SK-N-SH (cell line): ENCODE results near the gene FAM76A. TPM values are rescaled to one million over a fixed set of nuclear protein-coding genes. Genes with fewer than 3 reads are reported as not detected.

Source experiments
- CTCF ChIA-PET: fragments of 300-600, 350-600 bp; formaldehyde crosslinking; extraction: SDS; loops from one replicate; lab custom pipeline; 2021; lab: Yijun Ruan, JAX
- POLR2A ChIA-PET: fragments of 350-600 bp; sonication (Branson Sonifier 250); formaldehyde crosslinking; extraction: SDS; loops from one replicate; lab custom pipeline; 2020; ENCODE audit warnings: antibody characterized with exemption, inconsistent platforms; lab: Yijun Ruan, JAX
- DNase-seq: peaks from one replicate; pipeline ENCODE4 v3.0.0; 2012
- H2AFZ ChIP-seq: fragments of 200-600 bp; sonication (generic); 2 replicates; pipeline ENCODE4 v1.8.1; 2016; ENCODE audit warnings: antibody characterized with exemption, mild to moderate bottlenecking, low read depth
- H3F3A ChIP-seq: fragments of 200-600 bp; sonication (generic); replicated peaks from 2 replicates; pipeline ENCODE3; 2016; ENCODE audit warnings: antibody characterized with exemption, mild to moderate bottlenecking; ENCODE audit not compliant: insufficient read depth
- H3K27ac ChIP-seq, 2 experiments: fragments of 200-500 bp in 1 of 2; fragments of 200-600 bp in 1 of 2; sonication (Bioruptor generic) in 1 of 2; sonication (generic), shearing (Covaris generic) in 1 of 2; 2 replicates each; pipeline versions ENCODE4 v1.5.1 to v1.6.1; 2014 to 2016; ENCODE audit warnings: low read depth in 2 of 2, inconsistent platforms in 1 of 2, low read length in 1 of 2, mild to moderate bottlenecking in 1 of 2, mixed read lengths in 1 of 2
- H3K27me3 ChIP-seq: fragments of 200-600 bp; sonication (generic), shearing (Covaris generic); 2 replicates; pipeline ENCODE4 v1.6.1; 2016; ENCODE audit warnings: mixed run types; ENCODE audit not compliant: insufficient read depth
- H3K36me3 ChIP-seq, 2 experiments: fragments of 200-500 bp in 1 of 2; fragments of 200-600 bp in 1 of 2; sonication (Bioruptor generic) in 1 of 2; sonication (generic) in 1 of 2; replicated peaks in 1 of 2; 2 replicates each; pipeline versions ENCODE3 to v1.5.1; 2014 to 2016; ENCODE audit warnings: low read length in 1 of 2, mild to moderate bottlenecking in 1 of 2; ENCODE audit not compliant: insufficient read depth in 2 of 2, control insufficient read depth in 1 of 2
- H3K4me1 ChIP-seq, 2 experiments: fragments of 200-500 bp in 1 of 2; fragments of 200-600 bp in 1 of 2; sonication (Bioruptor generic) in 1 of 2; sonication (generic), shearing (Covaris generic) in 1 of 2; 2 replicates each; pipeline versions ENCODE4 v1.5.1 to v1.6.1; 2014 to 2016; ENCODE audit warnings: low read depth in 1 of 2, low read length in 1 of 2, mixed run types in 1 of 2; ENCODE audit not compliant: insufficient read depth in 2 of 2, control insufficient read depth in 1 of 2
- H3K4me2 ChIP-seq: fragments of 200-600 bp; sonication (generic), shearing (Covaris generic); 2 replicates; pipeline ENCODE4 v1.6.1; 2017; ENCODE audit warnings: mixed run types
- H3K4me3 ChIP-seq, 2 experiments: fragments of 200-500 bp in 1 of 2; fragments of 200-600 bp in 1 of 2; sonication (Bioruptor generic) in 1 of 2; sonication (generic), shearing (Covaris generic) in 1 of 2; 2 replicates each; pipeline versions ENCODE4 v1.5.1 to v1.8.1; 2014 to 2016; ENCODE audit warnings: low read depth in 2 of 2, inconsistent platforms in 1 of 2, low read length in 1 of 2, mild to moderate bottlenecking in 1 of 2, mixed read lengths in 1 of 2, moderate library complexity in 1 of 2
- H3K79me2 ChIP-seq: fragments of 200-600 bp; sonication (generic); 2 replicates; pipeline ENCODE4 v1.8.1; 2017; ENCODE audit warnings: mild to moderate bottlenecking; ENCODE audit not compliant: insufficient read depth
- H3K9ac ChIP-seq: fragments of 200-600 bp; sonication (generic); 2 replicates; pipeline ENCODE4 v1.6.1; 2017; ENCODE audit warnings: mixed run types
- H3K9me2 ChIP-seq: fragments of 200-600 bp; sonication (generic); 2 replicates; pipeline ENCODE4 v1.6.1; 2017; ENCODE audit warnings: mixed run types
- H3K9me3 ChIP-seq: fragments of 200-600 bp; sonication (generic); 2 replicates; pipeline ENCODE4 v1.6.1; 2017; ENCODE audit warnings: mixed run types, mild to moderate bottlenecking, moderate library complexity
- H4K20me1 ChIP-seq: fragments of 200-600 bp; sonication (generic); 2 replicates; pipeline ENCODE4 v1.6.1; 2017; ENCODE audit warnings: mild to moderate bottlenecking, mixed run types; ENCODE audit not compliant: insufficient read depth
- ELF1 ChIP-seq: IDR thresholded peaks from 2 replicates; pipeline ENCODE4 v1.4.0; 2012
- GATA2 ChIP-seq: sonication (generic); formaldehyde crosslinking; IDR thresholded peaks from 2 replicates; pipeline ENCODE4 v1.5.0; 2020; ENCODE audit warnings: mild to moderate bottlenecking, missing genetic modification reagents
- MXI1 ChIP-seq: IDR thresholded peaks from 2 replicates; pipeline ENCODE4 v1.6.1; 2012; ENCODE audit warnings: mild to moderate bottlenecking, low read depth, low read length, improper control_type of control experiment
- PBX3 ChIP-seq: IDR thresholded peaks from 2 replicates; pipeline ENCODE4; 2012
- SMC3 ChIP-seq: IDR thresholded peaks from 2 replicates; pipeline ENCODE4 v1.6.1; 2012; ENCODE audit warnings: low read depth, low read length, improper control_type of control experiment
- YY1 ChIP-seq: IDR thresholded peaks from 2 replicates; pipeline ENCODE4 v1.4.0; 2012; ENCODE audit warnings: low read depth, mild to moderate bottlenecking
- WGBS: methylation state at CpG from one replicate; pipeline ENCODE4 v1.1.6; 2017; ENCODE audit warnings: low lambda C conversion rate; 5-methylcytosine and 5-hydroxymethylcytosine counted together
- polyA plus RNA-seq, 3 experiments: library from polyadenylated mRNA; depleted of rRNA; stranded (reverse); fragments of >200 nt; gene quantifications; 2 replicates each; pipeline ENCODE4 v1.2.3, GENCODE V29; 2012
- TF ChIP-seq, protein P1 (sequence below): IDR thresholded peaks from 2 replicates; pipeline ENCODE4 v1.6.1; 2012; ENCODE audit warnings: mild to moderate bottlenecking, low read depth, low read length, moderate library complexity
- TF ChIP-seq, protein P2 (sequence below): IDR thresholded peaks from 2 replicates; pipeline ENCODE4 v1.4.0; 2012; ENCODE audit warnings: low read depth, borderline replicate concordance

FAM76A gene
- polyA plus RNA-seq, 1 of the 3 experiments (the other 2 are of a cell fraction) = 2.9 TPM

DNA sequence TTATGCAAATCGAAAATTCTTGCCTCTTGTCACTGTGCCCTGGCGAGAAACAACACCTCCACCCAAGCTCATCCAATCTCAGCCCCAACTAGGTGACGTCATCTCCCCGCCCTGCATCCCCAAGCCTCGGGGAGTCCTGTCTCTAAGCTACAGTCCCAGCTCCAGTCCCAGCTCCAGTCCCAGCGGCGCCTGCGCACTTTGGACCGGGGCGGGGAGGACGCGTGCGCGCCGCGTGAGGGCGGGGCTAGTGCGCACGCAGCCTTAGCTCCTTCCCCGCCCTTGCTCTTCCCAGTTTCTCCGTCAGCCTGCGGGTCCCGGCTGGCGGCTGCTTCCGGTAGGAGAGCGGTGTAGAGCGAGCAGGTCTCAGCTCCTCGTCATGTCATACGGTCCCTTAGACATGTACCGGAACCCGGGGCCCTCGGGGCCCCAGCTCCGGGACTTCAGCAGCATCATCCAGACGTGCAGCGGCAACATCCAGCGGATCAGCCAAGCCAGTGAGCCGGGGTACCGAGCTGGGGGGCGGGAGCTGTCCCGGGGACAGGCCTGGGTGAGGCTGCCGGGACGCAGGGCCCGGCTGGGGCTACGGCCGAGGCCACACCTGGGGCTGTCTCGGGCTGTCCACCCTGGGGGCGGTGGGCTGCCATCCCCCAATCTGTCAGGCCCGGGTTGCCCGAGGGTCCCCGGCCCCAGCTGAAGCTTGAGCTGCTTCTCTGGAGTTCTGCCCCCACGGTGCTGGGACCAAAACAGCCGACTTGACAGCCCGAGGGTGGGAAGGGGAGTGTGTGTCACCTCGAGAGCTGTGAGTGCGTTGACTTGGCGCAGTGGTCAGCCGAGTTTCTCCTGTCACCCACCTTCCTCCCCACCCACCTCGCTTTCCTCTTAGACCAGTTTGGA is 47.4 kb downstream of the FAM76A start, which contains the start of gene STX12 (continued):
- TF ChIP-seq, protein P1, sequence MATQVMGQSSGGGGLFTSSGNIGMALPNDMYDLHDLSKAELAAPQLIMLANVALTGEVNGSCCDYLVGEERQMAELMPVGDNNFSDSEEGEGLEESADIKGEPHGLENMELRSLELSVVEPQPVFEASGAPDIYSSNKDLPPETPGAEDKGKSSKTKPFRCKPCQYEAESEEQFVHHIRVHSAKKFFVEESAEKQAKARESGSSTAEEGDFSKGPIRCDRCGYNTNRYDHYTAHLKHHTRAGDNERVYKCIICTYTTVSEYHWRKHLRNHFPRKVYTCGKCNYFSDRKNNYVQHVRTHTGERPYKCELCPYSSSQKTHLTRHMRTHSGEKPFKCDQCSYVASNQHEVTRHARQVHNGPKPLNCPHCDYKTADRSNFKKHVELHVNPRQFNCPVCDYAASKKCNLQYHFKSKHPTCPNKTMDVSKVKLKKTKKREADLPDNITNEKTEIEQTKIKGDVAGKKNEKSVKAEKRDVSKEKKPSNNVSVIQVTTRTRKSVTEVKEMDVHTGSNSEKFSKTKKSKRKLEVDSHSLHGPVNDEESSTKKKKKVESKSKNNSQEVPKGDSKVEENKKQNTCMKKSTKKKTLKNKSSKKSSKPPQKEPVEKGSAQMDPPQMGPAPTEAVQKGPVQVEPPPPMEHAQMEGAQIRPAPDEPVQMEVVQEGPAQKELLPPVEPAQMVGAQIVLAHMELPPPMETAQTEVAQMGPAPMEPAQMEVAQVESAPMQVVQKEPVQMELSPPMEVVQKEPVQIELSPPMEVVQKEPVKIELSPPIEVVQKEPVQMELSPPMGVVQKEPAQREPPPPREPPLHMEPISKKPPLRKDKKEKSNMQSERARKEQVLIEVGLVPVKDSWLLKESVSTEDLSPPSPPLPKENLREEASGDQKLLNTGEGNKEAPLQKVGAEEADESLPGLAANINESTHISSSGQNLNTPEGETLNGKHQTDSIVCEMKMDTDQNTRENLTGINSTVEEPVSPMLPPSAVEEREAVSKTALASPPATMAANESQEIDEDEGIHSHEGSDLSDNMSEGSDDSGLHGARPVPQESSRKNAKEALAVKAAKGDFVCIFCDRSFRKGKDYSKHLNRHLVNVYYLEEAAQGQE = no peak
- no peak for TF ChIP-seq YY1
- TF ChIP-seq PBX3 = no peak
- TF ChIP-seq, protein P2, sequence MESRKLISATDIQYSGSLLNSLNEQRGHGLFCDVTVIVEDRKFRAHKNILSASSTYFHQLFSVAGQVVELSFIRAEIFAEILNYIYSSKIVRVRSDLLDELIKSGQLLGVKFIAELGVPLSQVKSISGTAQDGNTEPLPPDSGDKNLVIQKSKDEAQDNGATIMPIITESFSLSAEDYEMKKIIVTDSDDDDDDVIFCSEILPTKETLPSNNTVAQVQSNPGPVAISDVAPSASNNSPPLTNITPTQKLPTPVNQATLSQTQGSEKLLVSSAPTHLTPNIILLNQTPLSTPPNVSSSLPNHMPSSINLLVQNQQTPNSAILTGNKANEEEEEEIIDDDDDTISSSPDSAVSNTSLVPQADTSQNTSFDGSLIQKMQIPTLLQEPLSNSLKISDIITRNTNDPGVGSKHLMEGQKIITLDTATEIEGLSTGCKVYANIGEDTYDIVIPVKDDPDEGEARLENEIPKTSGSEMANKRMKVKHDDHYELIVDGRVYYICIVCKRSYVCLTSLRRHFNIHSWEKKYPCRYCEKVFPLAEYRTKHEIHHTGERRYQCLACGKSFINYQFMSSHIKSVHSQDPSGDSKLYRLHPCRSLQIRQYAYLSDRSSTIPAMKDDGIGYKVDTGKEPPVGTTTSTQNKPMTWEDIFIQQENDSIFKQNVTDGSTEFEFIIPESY = no peak
- TF ChIP-seq GATA2 (CRISPR knock-in tag) = no peak
- TF ChIP-seq SMC3 = no peak

DNA sequence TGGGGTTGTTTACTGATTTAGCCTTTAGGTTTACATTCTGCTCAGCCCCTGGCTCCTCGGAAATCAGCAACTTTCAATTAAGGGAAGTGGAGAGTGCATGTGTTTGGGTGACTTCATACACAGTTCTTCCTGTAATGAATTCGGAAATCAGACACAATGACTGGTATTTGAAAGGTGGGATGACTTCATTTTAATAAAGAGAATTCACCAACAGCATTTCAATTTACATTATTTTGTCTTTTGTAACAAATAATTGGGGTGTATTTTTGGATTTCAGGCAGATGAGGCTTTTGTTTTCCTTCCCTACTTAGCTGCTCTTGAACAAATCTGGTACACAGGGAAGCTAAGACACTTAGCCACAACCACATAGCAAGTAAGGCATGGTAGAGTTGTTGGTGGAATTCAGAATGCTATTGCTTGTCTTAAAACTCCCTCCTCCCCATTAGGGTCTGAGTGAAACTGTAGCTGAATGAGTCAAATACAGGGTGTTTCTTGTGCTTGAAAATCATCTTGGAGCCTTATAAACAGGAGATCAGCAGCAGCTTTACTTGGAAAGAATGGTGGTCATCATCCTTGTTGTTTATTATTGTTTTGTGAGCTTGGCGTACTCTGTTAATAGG is 48.2 kb downstream of the FAM76A start:
- peak overlapping the region; percentile 81 for H3K9ac ChIP-seq
- H3F3A ChIP-seq = no peaks in the 10 kb centered on the region
- POLR2A ChIA-PET = interaction anchor here (0.8 to 1.2 kb wide), 3 partner anchors 12 to 57 kb away, joined by 3 to 19 read pairs (median 6); partner anchors contain the start of gene PPP1R8
- H3K4me2 ChIP-seq = peak overlapping the region; percentile 92
- TF ChIP-seq MXI1 = 0 out of 2 replicates have a peak, but pooled peaks have one; percentile 4
- TF ChIP-seq ELF1 = no peak
- H3K36me3 ChIP-seq = peaks cover 0 to 4% of the 10 kb centered on the region in 2 experiments
- peaks cover 51% of the 10 kb centered on the region for H3K79me2 ChIP-seq
- H3K4me1 ChIP-seq = peaks cover 0 to 5% of the 10 kb centered on the region in 2 experiments; a peak in 2 of 4 replicates
- H2AFZ ChIP-seq = peak overlapping the region; percentile 69
- 29% methylated on average over 3 of the region's 3 CpGs for WGBS
- peak overlapping the region; percentile 53 to 65; a peak in 2 of 4 replicates for H3K27ac ChIP-seq
- H3K4me3 ChIP-seq = peak overlapping the region; percentile 84 to 88
- no peaks in the 10 kb centered on the region for H3K9me2 ChIP-seq
- no peaks in the 10 kb centered on the region for H3K27me3 ChIP-seq
- no peak for DNase-seq
- CTCF ChIA-PET = interaction anchor here (1.2 to 2.9 kb wide), 4 partner anchors 14 to 105 kb away, joined by 4 to 13 read pairs (median 5); partner anchors contain the start of gene FAM76A
- H4K20me1 ChIP-seq = 0 out of 2 replicates have a peak, but pooled peaks cover 9% of the 10 kb centered on the region
- H3K9me3 ChIP-seq = no peaks in the 10 kb centered on the region
